H1 (cell line): ENCODE data around the gene STIM1. TPM values are rescaled to one million over a fixed set of nuclear protein-coding genes. Genes with fewer than 3 reads are reported as not detected.

Experiments used
- CREB1 ChIP-seq: IDR thresholded peaks from 2 replicates; pipeline ENCODE4 v1.6.1; 2012; ENCODE audit warnings: inconsistent platforms
- POLR2A ChIP-seq, 2 experiments: IDR thresholded peaks; 1 replicate in 1 of 2; 2 replicates in 1 of 2; pipeline ENCODE4 v1.6.1; 2011; ENCODE audit warnings: low read depth in 2 of 2, low read length in 2 of 2, mild to moderate bottlenecking in 2 of 2; ENCODE audit errors: control extremely low read depth in 1 of 2
- SP1 ChIP-seq: IDR thresholded peaks from 2 replicates; pipeline ENCODE4 v1.6.1; 2011; ENCODE audit warnings: low read depth, low read length
- SRF ChIP-seq: IDR thresholded peaks from 2 replicates; pipeline ENCODE4 v1.6.1; 2011; ENCODE audit warnings: mild to moderate bottlenecking, low read depth, low read length, moderate library complexity
- YY1 ChIP-seq: IDR thresholded peaks from 2 replicates; pipeline ENCODE4 v1.6.1; 2011; ENCODE audit warnings: low read depth, mild to moderate bottlenecking, low read length
- polyA plus RNA-seq, 7 experiments: library from polyadenylated mRNA; depleted of rRNA in 3 of 7; stranded (reverse) in 5 of 7; unstranded in 2 of 7; fragments of >200 nt in 5 of 7; fragments of 200-250 nt in 2 of 7; gene quantifications; 1 replicate in 5 of 7; 2 replicates in 1 of 7; 4 replicates in 1 of 7; pipeline versions ENCODE4 v1.2.1 to v1.2.3, GENCODE V29; 2011 to 2013; ENCODE audit warnings: missing spikeins in 2 of 7, mixed read lengths in 2 of 7
- total RNA-seq: library from RNA; stranded (reverse); fragmentation: NEBNext Ultra II Directional; extraction: Animal tissue kit (Norgen Biotek cat#: 25700); gene quantifications from 2 replicates; pipeline ENCODE4 v1.2.1, GENCODE V29; 2021

Gene STIM1
- total and polyA plus RNA-seq, 2 of the 8 experiments (the other 6 are each of a cell fraction or from before 2014, with no cell fraction given): 11.1 to 12.2 TPM

GRCh38 chr11:3866836-3867208 lies 11.4 kb downstream of the STIM1 start (continued):
- TF ChIP-seq SP1 (no peak), CREB1 (no peak), POLR2A (IDR thresholded peaks at IDR 0.05; ENCODE audit: control extremely low read depth in 1 of 2, low read depth in 2 of 2, low read length in 2 of 2) (no peak), SRF (no peak), YY1 (no peak)
